ENCODE measurements around the gene HLA-DOB. TPM values are rescaled to one million over a fixed set of nuclear protein-coding genes. Genes with fewer than 3 reads are reported as not detected.
"Not testable (repeated sequence)": the region's sequence is repeated elsewhere in the genome, so short reads cannot be mapped to it uniquely, and the experiment has no call there.

The HLA-DOB gene
- total and polyA plus RNA-seq, 2 donors (not counting 3 experiments of a cell fraction or from before 2014, with no cell fraction given): 0.46 to 0.54 TPM

GRCh38 chr6:32785781-32786533 is 30.8 kb downstream of the HLA-DOB start:
- TF ChIP-seq CTCF (IDR thresholded peaks at IDR 0.05; ENCODE audit: extremely low read depth in 1 of 2, insufficient read depth in 1 of 2, low read depth in 1 of 2, low read length in 2 of 2) (peak; percentile 49 to 51), FOS (IDR thresholded peaks at IDR 0.05; ENCODE audit: borderline replicate concordance, insufficient read depth, low read length) (no peak)
- no peaks in the 10 kb centered on the region for H4K20me1 ChIP-seq (replicated peaks; ENCODE audit: control insufficient read depth, extremely low read depth, insufficient read depth, low read length)
- H3K27ac ChIP-seq (ENCODE audit: insufficient read depth, low read depth, low read length): no peak overlapping the region
- BruUV-seq (replicated peaks): no TSS peak
- ChIA-PET POLR2A (no interaction called here), CTCF (interaction anchor here (0.6 to 3.0 kb wide), 44 partner anchors 8 to 834 kb away, joined by 3 to 45 read pairs (median 4); partner anchors contain the start of genes PSMB9, TAP1 and TAP2)
- no peaks in the 10 kb centered on the region for H3K9me3 ChIP-seq (replicated peaks; ENCODE audit: control insufficient read depth, insufficient read depth, low read length)
- FAIRE-seq (peak; percentile 49), DNase-seq (ENCODE audit: low read depth, low spot score) (peak; percentile 58)
- H3K27me3 ChIP-seq (ENCODE audit: control insufficient read depth in 2 of 2, insufficient read depth in 2 of 2, low read length in 2 of 2): peaks cover 8 to 50% of the 10 kb centered on the region in 2 experiments
- H3K4me2 ChIP-seq (ENCODE audit: insufficient read depth, low read length): no peak overlapping the region
- intact Hi-C loops (cut with micrococcal nuclease): loop anchor here (1.0 kb wide), 2 partner anchors 164 to 371 kb away; no protein-coding TSS in a partner anchor
- H3K79me2 ChIP-seq (ENCODE audit: control insufficient read depth, insufficient read depth, low read length): no peaks in the 10 kb centered on the region
- no peaks in the 10 kb centered on the region for H3K9me1 ChIP-seq (replicated peaks; ENCODE audit: control insufficient read depth, extremely low read depth, insufficient read depth, low read length)
- dilution Hi-C loops (cut with MboI; ENCODE audit: extremely low pct_ligation_motif_present, low sequenced_read_pairs): no loop called here
- H3K4me3 ChIP-seq (replicated peaks in 1 of 3; ENCODE audit: insufficient read depth in 1 of 3, low read depth in 1 of 3, low read length in 3 of 3): no peak overlapping the region
- H2AFZ ChIP-seq (ENCODE audit: low read depth, low read length): no peak overlapping the region
- no peaks in the 10 kb centered on the region for H3K4me1 ChIP-seq (ENCODE audit: control insufficient read depth, extremely low read depth, insufficient read depth, low read length)
- H3K9ac ChIP-seq (replicated peaks; ENCODE audit: extremely low read depth, insufficient read depth, low read length): no peak overlapping the region
- no peaks in the 10 kb centered on the region for H3K36me3 ChIP-seq (ENCODE audit: control insufficient read depth in 2 of 2, extremely low read depth in 1 of 2, insufficient read depth in 2 of 2, low read length in 2 of 2)

DNA sequence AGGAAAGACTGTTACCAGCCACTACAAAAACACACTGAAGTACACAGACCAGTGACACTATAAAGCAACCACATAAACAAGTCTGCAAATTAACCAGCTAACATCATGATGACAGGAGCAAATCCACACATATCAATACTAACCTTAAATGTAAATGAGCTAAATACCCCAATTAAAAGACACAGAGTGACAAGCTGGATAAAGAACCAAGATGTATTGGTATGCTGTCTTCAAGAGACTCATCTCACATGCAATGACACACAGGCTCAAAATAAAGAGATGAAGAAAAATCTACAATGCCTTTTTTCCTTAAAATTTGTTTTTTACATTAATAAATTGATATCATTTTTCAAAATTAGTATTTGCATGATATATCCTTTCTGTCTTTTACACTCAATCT is 33.9 kb downstream of the HLA-DOB start:
- POLR2A ChIA-PET; DNase-seq (ENCODE audit: low read depth, low spot score); intact Hi-C loops (cut with micrococcal nuclease); H3K4me2 ChIP-seq (ENCODE audit: insufficient read depth, low read length); dilution Hi-C loops (cut with MboI; ENCODE audit: extremely low pct_ligation_motif_present, low sequenced_read_pairs); CTCF ChIA-PET; H3K36me3 ChIP-seq (ENCODE audit: control insufficient read depth in 2 of 2, extremely low read depth in 1 of 2, insufficient read depth in 2 of 2, low read length in 2 of 2); H3K4me3 ChIP-seq (replicated peaks in 1 of 3; ENCODE audit: insufficient read depth in 1 of 3, low read depth in 1 of 3, low read length in 3 of 3); H2AFZ ChIP-seq (ENCODE audit: low read depth, low read length); FAIRE-seq; BruUV-seq (replicated peaks); H3K9me1 ChIP-seq (replicated peaks; ENCODE audit: control insufficient read depth, extremely low read depth, insufficient read depth, low read length); H3K27ac ChIP-seq (ENCODE audit: insufficient read depth, low read depth, low read length); H3K79me2 ChIP-seq (ENCODE audit: control insufficient read depth, insufficient read depth, low read length); H4K20me1 ChIP-seq (replicated peaks; ENCODE audit: control insufficient read depth, extremely low read depth, insufficient read depth, low read length); H3K9me3 ChIP-seq (replicated peaks; ENCODE audit: control insufficient read depth, insufficient read depth, low read length); H3K4me1 ChIP-seq (ENCODE audit: control insufficient read depth, extremely low read depth, insufficient read depth, low read length); H3K9ac ChIP-seq (replicated peaks; ENCODE audit: extremely low read depth, insufficient read depth, low read length): not testable (repeated sequence)
- peaks cover 11 to 46% of the 10 kb centered on the region in 2 experiments for H3K27me3 ChIP-seq (ENCODE audit: control insufficient read depth in 2 of 2, insufficient read depth in 2 of 2, low read length in 2 of 2)
